NT2/D1 (cell line): ENCODE data around the gene ALG9.

Source experiments
- SUZ12 ChIP-seq: IDR thresholded peaks from 2 replicates; pipeline ENCODE4 v1.6.1; 2011; ENCODE audit not compliant: insufficient read length, insufficient read depth; ENCODE audit errors: extremely low read depth
- YY1 ChIP-seq: IDR thresholded peaks from 2 replicates; pipeline ENCODE4 v1.6.1; 2011; ENCODE audit not compliant: insufficient read length, insufficient read depth
- ZNF274 ChIP-seq: IDR thresholded peaks from 2 replicates; pipeline ENCODE4 v1.6.1; 2011; ENCODE audit warnings: mild to moderate bottlenecking, low read depth, low read length

- TF ChIP-seq YY1 (no peak), ZNF274 (no peak), SUZ12 (no peak)
Observed at GRCh38 chr11:111886844-111887243, 15.5 kb upstream of the ALG9 start.
